ENCODE data around the gene JCHAIN.

GRCh38 chr4:70627620-70628019 is 38.7 kb downstream of the JCHAIN start:
- no peak for TF ChIP-seq POLR2A (IDR thresholded peaks at IDR 0.05)
- TF ChIP-seq, protein P1, sequence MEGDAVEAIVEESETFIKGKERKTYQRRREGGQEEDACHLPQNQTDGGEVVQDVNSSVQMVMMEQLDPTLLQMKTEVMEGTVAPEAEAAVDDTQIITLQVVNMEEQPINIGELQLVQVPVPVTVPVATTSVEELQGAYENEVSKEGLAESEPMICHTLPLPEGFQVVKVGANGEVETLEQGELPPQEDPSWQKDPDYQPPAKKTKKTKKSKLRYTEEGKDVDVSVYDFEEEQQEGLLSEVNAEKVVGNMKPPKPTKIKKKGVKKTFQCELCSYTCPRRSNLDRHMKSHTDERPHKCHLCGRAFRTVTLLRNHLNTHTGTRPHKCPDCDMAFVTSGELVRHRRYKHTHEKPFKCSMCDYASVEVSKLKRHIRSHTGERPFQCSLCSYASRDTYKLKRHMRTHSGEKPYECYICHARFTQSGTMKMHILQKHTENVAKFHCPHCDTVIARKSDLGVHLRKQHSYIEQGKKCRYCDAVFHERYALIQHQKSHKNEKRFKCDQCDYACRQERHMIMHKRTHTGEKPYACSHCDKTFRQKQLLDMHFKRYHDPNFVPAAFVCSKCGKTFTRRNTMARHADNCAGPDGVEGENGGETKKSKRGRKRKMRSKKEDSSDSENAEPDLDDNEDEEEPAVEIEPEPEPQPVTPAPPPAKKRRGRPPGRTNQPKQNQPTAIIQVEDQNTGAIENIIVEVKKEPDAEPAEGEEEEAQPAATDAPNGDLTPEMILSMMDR (IDR thresholded peaks at IDR 0.05), result no peak

All from esophagus squamous epithelium (tissue), 4 donors.